Mononuclear cell (primary cell): ENCODE results near the gene WEE2. TPM values are rescaled to one million over a fixed set of nuclear protein-coding genes. Genes with fewer than 3 reads are reported as not detected.
"Not testable (repeated sequence)": the region's sequence is repeated elsewhere in the genome, so short reads cannot be mapped to it uniquely, and the experiment has no call there.

ENCODE experiments used
- H3K27me3 ChIP-seq: 2 replicates; pipeline ENCODE4 v1.6.0; 2011; ENCODE audit warnings: low read length, control low read depth; ENCODE audit not compliant: insufficient read depth
- H3K4me1 ChIP-seq: 2 replicates; pipeline ENCODE4 v1.5.1; 2011; ENCODE audit warnings: mild to moderate bottlenecking, low read length, control low read depth; ENCODE audit not compliant: insufficient read depth
- H3K4me3 ChIP-seq: 2 replicates; pipeline ENCODE4 v1.5.1; 2011; ENCODE audit warnings: mild to moderate bottlenecking, low read length, moderate library complexity
- H3K9me3 ChIP-seq: 2 replicates; pipeline ENCODE4 v1.5.1; 2011; ENCODE audit warnings: low read depth, mild to moderate bottlenecking, control low read depth, low read length
- total RNA-seq: library from RNA; depleted of rRNA; stranded (reverse); fragments of >200 nt; gene quantifications from one replicate; pipeline ENCODE4 v1.2.3, GENCODE V29; 2012

WEE2 gene
- total RNA-seq, 1 donor: 0.31 TPM

GRCh38 chr7:141679014-141679413 is 29.1 kb upstream of the WEE2 start:
- H3K4me1 ChIP-seq: peaks cover 19% of the 10 kb centered on the region

GRCh38 chr7:141685285-141686023 is 22.7 kb upstream of the WEE2 start:
- Histone ChIP-seq H3K9me3 (no peaks in the 10 kb centered on the region), H3K27me3 (no peaks in the 10 kb centered on the region), H3K4me1 (no peaks in the 10 kb centered on the region), H3K4me3 (no peak overlapping the region)

More at GRCh38 chr7:141679014-141679413, 29.1 kb upstream of the WEE2 start:
- no peak overlapping the region for H3K4me3 ChIP-seq
- H3K9me3 ChIP-seq: no peaks in the 10 kb centered on the region
- no peaks in the 10 kb centered on the region for H3K27me3 ChIP-seq

GRCh38 chr7:141686074-141686473 is 22.1 kb upstream of the WEE2 start:
- Histone ChIP-seq H3K4me1 (no peaks in the 10 kb centered on the region), H3K9me3 (no peaks in the 10 kb centered on the region), H3K4me3 (no peak overlapping the region), H3K27me3 (no peaks in the 10 kb centered on the region)

GRCh38 chr7:141686670-141687069 is 21.5 kb upstream of the WEE2 start:
- Histone ChIP-seq H3K4me3 (no peak overlapping the region), H3K4me1 (no peaks in the 10 kb centered on the region), H3K9me3 (no peaks in the 10 kb centered on the region), H3K27me3 (no peaks in the 10 kb centered on the region)

GRCh38 chr7:141688043-141688442 is 20.1 kb upstream of the WEE2 start:
- H3K27me3 ChIP-seq: no peaks in the 10 kb centered on the region
- H3K9me3 ChIP-seq: no peaks in the 10 kb centered on the region

GRCh38 chr7:141689072-141689825 is 18.9 kb upstream of the WEE2 start:
- H3K4me1 ChIP-seq, H3K9me3 ChIP-seq, H3K27me3 ChIP-seq, H3K4me3 ChIP-seq: not testable (repeated sequence)

More at GRCh38 chr7:141688043-141688442, 20.1 kb upstream of the WEE2 start:
- no peak overlapping the region for H3K4me3 ChIP-seq
- H3K4me1 ChIP-seq: no peaks in the 10 kb centered on the region

GRCh38 chr7:141691540-141691939 is 16.6 kb upstream of the WEE2 start:
- Histone ChIP-seq H3K9me3 (no peaks in the 10 kb centered on the region), H3K27me3 (no peaks in the 10 kb centered on the region), H3K4me3 (no peak overlapping the region), H3K4me1 (peaks cover 12% of the 10 kb centered on the region)

GRCh38 chr7:141691961-141692360 is 16.2 kb upstream of the WEE2 start:
- no peak overlapping the region for H3K4me3 ChIP-seq
- peaks cover 12% of the 10 kb centered on the region for H3K4me1 ChIP-seq
- no peaks in the 10 kb centered on the region for H3K9me3 ChIP-seq
- no peaks in the 10 kb centered on the region for H3K27me3 ChIP-seq

- Histone ChIP-seq H3K4me1 (peaks cover 14% of the 10 kb centered on the region), H3K4me3 (no peak overlapping the region), H3K27me3 (no peaks in the 10 kb centered on the region), H3K9me3 (no peaks in the 10 kb centered on the region)
These were observed 15.1 kb upstream of the WEE2 start for GRCh38 chr7:141693082-141693481.

GRCh38 chr7:141695803-141696289 is 12.3 kb upstream of the WEE2 start:
- H3K4me3 ChIP-seq: no peak overlapping the region
- H3K9me3 ChIP-seq: no peaks in the 10 kb centered on the region
- H3K4me1 ChIP-seq: peaks cover 32% of the 10 kb centered on the region
- no peaks in the 10 kb centered on the region for H3K27me3 ChIP-seq

GRCh38 chr7:141696348-141696747 is 11.8 kb upstream of the WEE2 start:
- no peaks in the 10 kb centered on the region for H3K27me3 ChIP-seq
- no peak overlapping the region for H3K4me3 ChIP-seq
- H3K4me1 ChIP-seq: peaks cover 35% of the 10 kb centered on the region
- H3K9me3 ChIP-seq: no peaks in the 10 kb centered on the region

GRCh38 chr7:141697211-141697871 is 10.8 kb upstream of the WEE2 start:
- Histone ChIP-seq H3K4me3 (no peak overlapping the region), H3K9me3 (no peaks in the 10 kb centered on the region), H3K27me3 (peaks cover under 1% of the 10 kb centered on the region), H3K4me1 (peaks cover 37% of the 10 kb centered on the region)

GRCh38 chr7:141698247-141699015 is 9.7 kb upstream of the WEE2 start:
- no peaks in the 10 kb centered on the region for H3K9me3 ChIP-seq
- peaks cover 44% of the 10 kb centered on the region for H3K4me1 ChIP-seq
- H3K4me3 ChIP-seq: no peak overlapping the region
- H3K27me3 ChIP-seq: peaks cover 12% of the 10 kb centered on the region

- Histone ChIP-seq H3K4me3 (no peak overlapping the region), H3K4me1 (peaks cover 44% of the 10 kb centered on the region), H3K9me3 (no peaks in the 10 kb centered on the region), H3K27me3 (peaks cover 12% of the 10 kb centered on the region)
These were observed 8.3 kb upstream of the WEE2 start for GRCh38 chr7:141699860-141700259.
